Endothelial cell of umbilical vein (primary cell): ENCODE results near the gene KLC4. TPM values are rescaled to one million over a fixed set of nuclear protein-coding genes. Genes with fewer than 3 reads are reported as not detected.

Source experiments
- BruUV-seq: library from RNA; stranded (reverse); fragments of 400-500 nt; replicated peaks from 2 replicates; lab custom pipeline; 2021; lab: Mats Ljungman, UMichigan
- CTCF ChIA-PET: fragments of 300-600, 350-600 bp; sonication (Branson Sonifier 250); formaldehyde crosslinking; loops from one replicate; lab custom pipeline; 2021; ENCODE audit warnings: antibody characterized with exemption, inconsistent platforms; lab: Charles Lee
- POLR2A ChIA-PET: fragments of 300-600, 350-600 bp; sonication (Branson Sonifier 250); formaldehyde crosslinking; loops from one replicate; lab custom pipeline; 2021; ENCODE audit warnings: antibody characterized with exemption, inconsistent platforms; lab: Charles Lee
- DNase-seq: peaks from one replicate; pipeline ENCODE4 v3.0.0-alpha.2; 2011; ENCODE audit warnings: low read depth, low spot score
- FAIRE-seq: peaks from 2 replicates; lab custom pipeline; 2011; peaks lifted over from hg19 to GRCh38; lab: Jason Lieb, UNC
- H2AFZ ChIP-seq: 2 replicates; pipeline ENCODE4 v1.6.0; 2012; ENCODE audit warnings: low read depth, low read length, control low read depth, inconsistent platforms
- H3K27ac ChIP-seq: 2 replicates; pipeline ENCODE4 v1.5.1; 2011; ENCODE audit warnings: low read depth, mild to moderate bottlenecking, control low read depth, low read length, moderate library complexity; ENCODE audit not compliant: insufficient read depth
- H3K27me3 ChIP-seq, 2 experiments: 2 replicates each; pipeline versions ENCODE4 v1.6.0 to v1.6.1; 2011; ENCODE audit warnings: low read length in 2 of 2, mixed read lengths in 1 of 2; ENCODE audit not compliant: control insufficient read depth in 2 of 2, insufficient read depth in 2 of 2
- H3K36me3 ChIP-seq, 2 experiments: 2 replicates in 1 of 2; 3 replicates in 1 of 2; pipeline ENCODE4 v1.5.1; 2011; ENCODE audit warnings: low read length in 2 of 2, mild to moderate bottlenecking in 1 of 2, moderate library complexity in 1 of 2; ENCODE audit not compliant: control insufficient read depth in 2 of 2, insufficient read depth in 2 of 2; ENCODE audit errors: extremely low read depth in 1 of 2
- H3K4me1 ChIP-seq: 3 replicates; pipeline ENCODE4 v1.5.1; 2011; ENCODE audit warnings: mild to moderate bottlenecking, low read length; ENCODE audit not compliant: control insufficient read depth, insufficient read depth; ENCODE audit errors: extremely low read depth
- H3K4me2 ChIP-seq: 2 replicates; pipeline ENCODE4 v1.6.1; 2011; ENCODE audit warnings: low read length, control low read depth, mixed read lengths; ENCODE audit not compliant: insufficient read depth
- H3K4me3 ChIP-seq, 3 experiments: fragments of 200-600 bp in 1 of 3; sonication (generic), shearing (Covaris generic) in 1 of 3; replicated peaks in 1 of 3; 2 replicates each; pipeline ENCODE4 v1.5.1; 2011 to 2016; ENCODE audit warnings: control low read depth in 3 of 3, low read length in 3 of 3, mild to moderate bottlenecking in 2 of 3, inconsistent platforms in 1 of 3, low read depth in 1 of 3, moderate library complexity in 1 of 3; ENCODE audit not compliant: insufficient read depth in 1 of 3
- H3K79me2 ChIP-seq: 2 replicates; pipeline ENCODE4 v1.6.0; 2012; ENCODE audit warnings: low read length, inconsistent platforms; ENCODE audit not compliant: control insufficient read depth, insufficient read depth
- H3K9ac ChIP-seq: replicated peaks from 2 replicates; pipeline ENCODE3; 2011; ENCODE audit warnings: low read length, control low read depth; ENCODE audit not compliant: insufficient read depth; ENCODE audit errors: extremely low read depth
- H3K9me1 ChIP-seq: replicated peaks from 3 replicates; pipeline ENCODE4 v1.6.0; 2011; ENCODE audit warnings: mild to moderate bottlenecking, low read length; ENCODE audit not compliant: control insufficient read depth, insufficient read depth; ENCODE audit errors: extremely low read depth
- H3K9me3 ChIP-seq: replicated peaks from 2 replicates; pipeline ENCODE4 v1.5.1; 2012; ENCODE audit warnings: low read length, inconsistent platforms; ENCODE audit not compliant: control insufficient read depth, insufficient read depth
- H4K20me1 ChIP-seq: replicated peaks from 2 replicates; pipeline ENCODE3; 2011; ENCODE audit warnings: mild to moderate bottlenecking, low read length; ENCODE audit not compliant: control insufficient read depth, insufficient read depth; ENCODE audit errors: extremely low read depth
- CTCF ChIP-seq, 2 donors: IDR thresholded peaks; 1 replicate in 1 of 2; 2 replicates in 1 of 2; pipeline ENCODE4 v1.5.1; 2011; ENCODE audit warnings: low read length in 2 of 2, mild to moderate bottlenecking in 2 of 2, moderate library complexity in 2 of 2, control low read depth in 1 of 2, inconsistent platforms in 1 of 2, low read depth in 1 of 2; ENCODE audit not compliant: insufficient read depth in 1 of 2; ENCODE audit errors: extremely low read depth in 1 of 2
- EZH2 ChIP-seq: IDR thresholded peaks from 2 replicates; pipeline ENCODE4 v1.6.1; 2012; ENCODE audit warnings: borderline replicate concordance, low read depth, mild to moderate bottlenecking, moderate library complexity, low read length, inconsistent platforms; ENCODE audit not compliant: severe bottlenecking
- FOS ChIP-seq: IDR thresholded peaks from 2 replicates; pipeline ENCODE4 v1.6.1; 2011; ENCODE audit warnings: mild to moderate bottlenecking, low read length, moderate library complexity, borderline replicate concordance; ENCODE audit not compliant: insufficient read depth
- GATA2 ChIP-seq: IDR thresholded peaks from 2 replicates; pipeline ENCODE4 v1.7.0; 2011; ENCODE audit warnings: low read depth, mild to moderate bottlenecking, moderate library complexity, mixed read lengths, low read length; ENCODE audit not compliant: insufficient read length, insufficient read depth
- JUN ChIP-seq: IDR thresholded peaks from 2 replicates; pipeline ENCODE4 v1.6.1; 2011; ENCODE audit warnings: borderline replicate concordance, low read depth; ENCODE audit not compliant: insufficient read length, insufficient read depth
- MAX ChIP-seq: IDR thresholded peaks from 2 replicates; pipeline ENCODE4 v1.6.1; 2011; ENCODE audit not compliant: insufficient read depth, insufficient read length
- MYC ChIP-seq: IDR thresholded peaks from one replicate; pipeline ENCODE4 v1.6.1; 2011; ENCODE audit warnings: mild to moderate bottlenecking, low read depth, low read length
- POLR2A ChIP-seq: IDR thresholded peaks from 2 replicates; pipeline ENCODE4 v1.6.1; 2012; ENCODE audit warnings: low read depth, mild to moderate bottlenecking, control low read depth, low read length
- POLR2AphosphoS5 ChIP-seq: IDR thresholded peaks from 2 replicates; pipeline ENCODE4 v1.6.1; 2012; ENCODE audit warnings: low read depth, mild to moderate bottlenecking, control low read depth, low read length, moderate library complexity; ENCODE audit not compliant: insufficient read depth
- dilution Hi-C: fragments of 300-500 bp; cut with MboI; formaldehyde crosslinking; loops from one replicate; pipeline ENCODE4 v1.15.0; 2019; ENCODE audit warnings: low sequenced_read_pairs; ENCODE audit not compliant: extremely low pct_ligation_motif_present
- intact Hi-C: fragments of 100-400 bp; cut with micrococcal nuclease; formaldehyde crosslinking; loops from one replicate; pipeline ENCODE4 v1.10.0; 2022
- polyA plus RNA-seq, 4 experiments: library from polyadenylated mRNA; depleted of rRNA in 3 of 4; stranded (reverse) in 3 of 4; unstranded in 1 of 4; fragments of >200 nt; gene quantifications; 2 replicates each; pipeline versions ENCODE4 v1.2.1 to v1.2.3, GENCODE V29; 2011 to 2012; ENCODE audit warnings: missing spikeins in 1 of 4
- total RNA-seq: library from RNA; stranded (reverse); gene quantifications from 2 replicates; pipeline ENCODE4 v1.2.3, GENCODE V29; 2021

Gene KLC4
- total and polyA plus RNA-seq, 2 donors (not counting 3 experiments of a cell fraction or from before 2014, with no cell fraction given) = 17.7 to 26.8 TPM

GRCh38 chr6:43078691-43079090, 19.3 kb downstream of the KLC4 start:
- dilution Hi-C loops (no loop called here), intact Hi-C loops (no loop called here)
- Histone ChIP-seq H3K4me3 (no peak overlapping the region), H2AFZ (no peak overlapping the region), H4K20me1 (peaks cover 2% of the 10 kb centered on the region), H3K9me3 (no peaks in the 10 kb centered on the region), H3K27me3 (peaks cover 0 to 6% of the 10 kb centered on the region in 2 experiments), H3K9ac (no peak overlapping the region), H3K36me3 (peaks cover 0 to under 1% of the 10 kb centered on the region in 2 experiments), H3K4me1 (peaks cover 7% of the 10 kb centered on the region), H3K27ac (no peak overlapping the region), H3K4me2 (no peak overlapping the region), H3K9me1 (no peaks in the 10 kb centered on the region), H3K79me2 (no peaks in the 10 kb centered on the region)
- POLR2A ChIA-PET = no interaction called here
- TF ChIP-seq CTCF (IDR thresholded peaks at IDR 0.05; ENCODE audit: extremely low read depth in 1 of 2, insufficient read depth in 1 of 2, low read depth in 1 of 2, low read length in 2 of 2) (no peak), POLR2A (no peak), JUN (no peak), GATA2 (no peak), FOS (no peak), POLR2AphosphoS5 (no peak), EZH2 (no peak), MYC (no peak), MAX (no peak)
- DNase-seq (no peak), FAIRE-seq (no peak)
- BruUV-seq = no TSS peak
- CTCF ChIA-PET = no interaction called here
